Muscle of leg (tissue), 11 donors: ENCODE measurements around the gene SORCS1. TPM values are rescaled to one million over a fixed set of nuclear protein-coding genes. Genes with fewer than 3 reads are reported as not detected.

Source experiments
- DNase-seq: peaks from one replicate; pipeline ENCODE4 v3.0.0; 2013
- H3K27ac ChIP-seq: one replicate; pipeline ENCODE4 v1.5.1; 2013; ENCODE audit warnings: mild to moderate bottlenecking, low read length, control low read depth
- H3K27me3 ChIP-seq: one replicate; pipeline ENCODE4 v1.6.1; 2013; ENCODE audit warnings: low read length; ENCODE audit not compliant: control insufficient read depth, insufficient read depth
- H3K36me3 ChIP-seq: one replicate; pipeline ENCODE4 v1.6.1; 2013; ENCODE audit warnings: low read length; ENCODE audit not compliant: control insufficient read depth, insufficient read depth
- H3K4me1 ChIP-seq: one replicate; pipeline ENCODE4 v1.6.1; 2013; ENCODE audit warnings: low read length; ENCODE audit not compliant: control insufficient read depth, insufficient read depth
- H3K4me3 ChIP-seq: one replicate; pipeline ENCODE4 v1.5.1; 2013; ENCODE audit warnings: low read length, control low read depth
- H3K9me3 ChIP-seq: replicated peaks from 2 replicates; pipeline ENCODE4 v1.6.1; 2013; ENCODE audit warnings: low read depth, low read length; ENCODE audit not compliant: control insufficient read depth
- WGBS: methylation state at CpG from one replicate; pipeline ENCODE4 v1.1.5; 2013; ENCODE audit warnings: missing lambda C conversion rate; ENCODE audit not compliant: insufficient coverage; 5-methylcytosine and 5-hydroxymethylcytosine counted together
- polyA plus RNA-seq, 8 donors: library from polyadenylated mRNA; unstranded; fragments of 120-200 nt; gene quantifications; one replicate each; pipeline versions ENCODE4 v1.2.1 to v1.2.3, GENCODE V29; 2013; ENCODE audit warnings: inconsistent platforms in 1 of 8, low replicate concordance in 1 of 8; ENCODE audit not compliant: insufficient read length in 8 of 8, insufficient read depth in 1 of 8
- total RNA-seq: library from RNA; stranded (reverse); fragments of 120-200 nt; gene quantifications from one replicate; pipeline ENCODE4 v1.2.4, GENCODE V29; 2013

The SORCS1 gene
- total and polyA plus RNA-seq, 9 donors = 2.4 to 6.2 (median 3.8) TPM

GRCh38 chr10:106913348-106913747 lies 251.2 kb downstream of the SORCS1 start:
- Histone ChIP-seq H3K36me3 (no peaks in the 10 kb centered on the region), H3K27ac (no peak overlapping the region), H3K4me1 (no peaks in the 10 kb centered on the region), H3K9me3 (no peaks in the 10 kb centered on the region), H3K27me3 (no peaks in the 10 kb centered on the region), H3K4me3 (no peak overlapping the region)
- WGBS = no CpG with 5 or more reads among the region's 4 CpGs
- no peak for DNase-seq

GRCh38 chr10:106911096-106911495 lies 253.4 kb downstream of the SORCS1 start:
- no peaks in the 10 kb centered on the region for H3K27me3 ChIP-seq

GRCh38 chr10:106910666-106911065 lies 253.8 kb downstream of the SORCS1 start:
- Histone ChIP-seq H3K9me3 (no peaks in the 10 kb centered on the region), H3K36me3 (no peaks in the 10 kb centered on the region), H3K27me3 (no peaks in the 10 kb centered on the region), H3K4me3 (no peak overlapping the region), H3K27ac (no peak overlapping the region), H3K4me1 (no peaks in the 10 kb centered on the region)
- no CpG with 5 or more reads among the region's 4 CpGs for WGBS
- no peak for DNase-seq

More at GRCh38 chr10:106911096-106911495, 253.4 kb downstream of the SORCS1 start:
- WGBS = 65% methylated on average over 2 of the region's 3 CpGs
- no peaks in the 10 kb centered on the region for H3K36me3 ChIP-seq
- H3K4me3 ChIP-seq = no peak overlapping the region
- no peak for DNase-seq
- H3K4me1 ChIP-seq = no peaks in the 10 kb centered on the region
- no peaks in the 10 kb centered on the region for H3K9me3 ChIP-seq
- no peak overlapping the region for H3K27ac ChIP-seq

- no peaks in the 10 kb centered on the region for H3K9me3 ChIP-seq
- WGBS = 100% methylated on average over 2 of the region's 6 CpGs
- H3K36me3 ChIP-seq = no peaks in the 10 kb centered on the region
- no peak for DNase-seq
- no peak overlapping the region for H3K4me3 ChIP-seq
- no peak overlapping the region for H3K27ac ChIP-seq
- no peaks in the 10 kb centered on the region for H3K4me1 ChIP-seq
- H3K27me3 ChIP-seq = no peaks in the 10 kb centered on the region
Observed at GRCh38 chr10:106908225-106908624, 256.3 kb downstream of the SORCS1 start.

GRCh38 chr10:106904209-106904608 lies 260.3 kb downstream of the SORCS1 start:
- DNase-seq = no peak

GRCh38 chr10:106903180-106903579 lies 261.3 kb downstream of the SORCS1 start:
- H3K27ac ChIP-seq = no peak overlapping the region
- H3K9me3 ChIP-seq = no peaks in the 10 kb centered on the region
- DNase-seq = no peak
- no peaks in the 10 kb centered on the region for H3K27me3 ChIP-seq
- 83% methylated on average over 1 of the region's 2 CpGs for WGBS
- no peaks in the 10 kb centered on the region for H3K4me1 ChIP-seq
- H3K36me3 ChIP-seq = no peaks in the 10 kb centered on the region
- no peak overlapping the region for H3K4me3 ChIP-seq

More at GRCh38 chr10:106904209-106904608, 260.3 kb downstream of the SORCS1 start:
- H3K36me3 ChIP-seq = no peaks in the 10 kb centered on the region
- H3K4me1 ChIP-seq = no peaks in the 10 kb centered on the region
- no peak overlapping the region for H3K27ac ChIP-seq
- H3K9me3 ChIP-seq = no peaks in the 10 kb centered on the region
- no CpG with 5 or more reads among the region's 1 CpG for WGBS
- H3K4me3 ChIP-seq = no peak overlapping the region
- H3K27me3 ChIP-seq = no peaks in the 10 kb centered on the region

- 77% methylated on average over 3 of the region's 7 CpGs for WGBS
- no peak overlapping the region for H3K4me3 ChIP-seq
- no peaks in the 10 kb centered on the region for H3K4me1 ChIP-seq
- no peaks in the 10 kb centered on the region for H3K27me3 ChIP-seq
- no peaks in the 10 kb centered on the region for H3K36me3 ChIP-seq
- DNase-seq = peak; percentile 40
- no peaks in the 10 kb centered on the region for H3K9me3 ChIP-seq
- no peak overlapping the region for H3K27ac ChIP-seq
Observed at GRCh38 chr10:106900016-106900652, 264.4 kb downstream of the SORCS1 start.

- Histone ChIP-seq H3K9me3 (no peaks in the 10 kb centered on the region), H3K27ac (no peak overlapping the region), H3K27me3 (no peaks in the 10 kb centered on the region), H3K4me1 (no peaks in the 10 kb centered on the region), H3K4me3 (no peak overlapping the region), H3K36me3 (no peaks in the 10 kb centered on the region)
- WGBS = no CpG with 5 or more reads among the region's 4 CpGs
- no peak for DNase-seq
Observed at GRCh38 chr10:106898446-106898845, 266.1 kb downstream of the SORCS1 start.

GRCh38 chr10:106897719-106898118 lies 266.8 kb downstream of the SORCS1 start:
- WGBS = 57% methylated on average over 3 of the region's 7 CpGs
- Histone ChIP-seq H3K27ac (no peak overlapping the region), H3K4me3 (no peak overlapping the region), H3K4me1 (no peaks in the 10 kb centered on the region), H3K36me3 (no peaks in the 10 kb centered on the region), H3K9me3 (no peaks in the 10 kb centered on the region), H3K27me3 (no peaks in the 10 kb centered on the region)
- DNase-seq = peak; percentile 46

GRCh38 chr10:106894692-106895091 lies 269.8 kb downstream of the SORCS1 start:
- no peak for DNase-seq
- no peak overlapping the region for H3K27ac ChIP-seq
- H3K9me3 ChIP-seq = no peaks in the 10 kb centered on the region
- H3K36me3 ChIP-seq = no peaks in the 10 kb centered on the region
- no CpG with 5 or more reads among the region's 1 CpG for WGBS
- no peaks in the 10 kb centered on the region for H3K4me1 ChIP-seq
- H3K27me3 ChIP-seq = no peaks in the 10 kb centered on the region
- no peak overlapping the region for H3K4me3 ChIP-seq

GRCh38 chr10:106877574-106877973 lies 286.9 kb downstream of the SORCS1 start:
- 76% methylated on average over 4 of the region's 5 CpGs for WGBS

More at GRCh38 chr10:106877574-106877973, 286.9 kb downstream of the SORCS1 start:
- no peaks in the 10 kb centered on the region for H3K36me3 ChIP-seq
- no peaks in the 10 kb centered on the region for H3K27me3 ChIP-seq
- H3K9me3 ChIP-seq = peaks cover 2% of the 10 kb centered on the region
- no peak overlapping the region for H3K27ac ChIP-seq
- H3K4me3 ChIP-seq = no peak overlapping the region
- no peaks in the 10 kb centered on the region for H3K4me1 ChIP-seq
- no peak for DNase-seq
